Activated effector memory CD4-positive, alpha-beta T cell treated with Interleukin-2 at 50 U/mL for 16 hours (primary cell): ENCODE measurements around the gene TMEM235.

Experiments
- DNase-seq: peaks from one replicate; pipeline ENCODE4 v3.0.0-alpha.2; 2020

Gene TMEM235

GRCh38 chr17:78230996-78231935 lies at the start of gene TMEM235:
Gene TMEM235, plus strand, starts transcription at chr17:78231631. Its CDS starts 393 bp downstream, at chr17:78232024.
- DNase-seq, result no peak

DNA sequence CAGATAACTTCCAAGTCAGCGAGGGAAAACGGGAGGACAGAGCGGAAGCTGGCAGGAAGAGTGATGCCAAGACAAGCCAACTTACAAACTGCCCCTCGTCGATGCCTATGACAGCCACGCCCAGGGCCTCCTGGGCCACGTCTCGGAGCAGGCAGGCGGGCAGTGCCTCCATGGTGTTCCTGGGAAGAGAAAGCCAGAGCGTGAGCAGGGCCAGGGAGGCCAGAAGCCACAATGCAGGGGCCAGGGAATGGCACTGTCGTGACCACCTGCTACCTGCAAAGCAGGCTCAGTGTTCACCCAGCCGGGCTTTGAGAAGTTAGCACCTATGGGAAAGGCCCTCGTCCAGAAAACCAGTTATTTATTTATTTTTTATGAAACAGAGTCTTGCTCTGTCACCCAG lies 48.9 kb upstream of the TMEM235 start:
- DNase-seq, result no peak

DNA sequence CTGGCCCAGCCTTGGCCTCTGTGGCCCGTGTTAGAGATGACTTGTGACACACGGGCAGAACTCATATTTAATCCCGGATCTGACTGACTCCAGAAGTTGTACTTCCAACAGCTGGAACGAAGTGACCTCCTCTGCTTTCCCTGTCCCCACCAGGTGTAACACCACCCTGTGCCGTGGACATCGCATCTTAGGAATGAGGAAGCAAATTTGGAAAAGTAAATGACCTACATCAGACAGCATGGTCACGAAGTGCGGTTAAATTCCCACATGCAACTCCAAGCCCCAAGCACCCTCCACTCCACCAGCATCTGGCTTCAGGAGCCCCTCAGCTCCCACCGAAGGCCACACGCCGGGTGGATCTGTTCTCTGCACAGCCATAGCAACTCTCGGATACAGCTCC lies 47.5 kb upstream of the TMEM235 start:
- DNase-seq, result no peak

DNA sequence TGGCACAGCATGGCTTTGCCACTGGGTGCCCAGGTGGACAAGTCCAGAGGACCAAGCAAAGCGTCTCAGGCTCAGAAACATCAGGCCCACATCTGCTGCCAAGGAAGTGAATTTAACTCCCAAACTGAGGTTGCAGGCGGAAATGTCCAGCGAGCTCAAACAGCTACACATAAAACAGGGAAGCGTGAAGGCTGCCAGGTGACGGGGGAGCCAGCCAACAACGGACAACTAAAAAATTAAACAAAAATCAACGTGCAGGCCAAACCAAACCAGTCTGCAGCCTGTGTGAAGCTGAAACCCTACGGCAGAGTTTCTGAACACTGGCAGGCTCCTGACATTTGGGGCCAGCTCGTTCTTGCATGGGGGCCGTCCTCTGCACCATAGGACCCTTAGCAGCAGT lies 47.1 kb upstream of the TMEM235 start:
- no peak for DNase-seq

GRCh38 chr17:78184868-78185267 lies 46.6 kb upstream of the TMEM235 start:
- no peak for DNase-seq

- no peak for DNase-seq
These were observed 45.3 kb upstream of the TMEM235 start for GRCh38 chr17:78185981-78186691.

DNA sequence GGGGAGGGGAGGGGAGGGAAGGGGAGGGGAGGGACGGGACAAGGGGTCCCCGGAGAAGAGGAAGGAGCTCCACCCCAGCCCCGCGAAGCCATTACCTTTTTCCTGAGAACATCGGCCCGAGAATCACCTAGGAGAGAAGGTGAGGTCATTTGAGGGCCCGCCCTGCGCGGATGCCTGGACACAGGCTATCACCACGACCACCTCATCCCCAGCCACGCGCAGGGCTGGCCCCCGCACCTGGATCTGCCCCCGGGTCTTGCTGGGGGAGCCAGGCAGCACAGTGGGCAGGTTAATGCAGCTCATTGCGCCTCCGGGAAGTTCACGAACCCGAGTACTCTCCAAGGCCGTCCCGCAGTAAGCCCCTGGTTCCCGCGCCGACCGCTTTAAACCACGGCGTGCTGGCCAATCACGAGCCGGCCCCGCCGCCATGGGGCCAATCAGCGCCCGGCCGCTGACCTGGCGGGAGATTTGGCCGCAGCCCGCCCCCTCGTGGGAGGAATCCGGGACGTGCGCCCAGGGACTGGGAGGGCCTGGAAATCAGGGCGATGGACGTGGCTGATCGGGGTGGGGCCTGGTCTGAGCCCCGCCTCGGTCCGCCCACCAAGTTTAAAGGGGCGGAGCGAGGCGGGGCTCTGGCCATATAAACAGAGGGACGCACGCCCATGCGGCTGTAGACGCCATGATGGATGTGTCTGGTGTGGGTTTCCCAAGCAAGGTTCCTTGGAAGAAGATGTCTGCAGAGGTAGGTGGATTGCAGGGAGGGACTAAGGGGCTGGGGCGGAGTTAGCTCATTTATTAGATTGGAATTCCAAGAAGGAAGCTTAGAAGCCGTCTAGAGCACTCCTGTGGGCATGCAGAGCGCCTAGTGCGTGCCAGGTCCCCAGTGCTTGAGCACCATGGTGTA lies 44.5 kb upstream of the TMEM235 start, which contains the start of the genes AFMID and TK1:
Gene AFMID, plus strand, starts transcription at position 671 of the 904 bp plus-strand sequence. Its CDS starts 9 bp downstream, at position 680.
Gene TK1, minus strand, starts transcription at position 361 of the 904 bp plus-strand sequence. Its CDS starts 58 bp downstream, at position 303.
- peak; percentile 75 for DNase-seq

DNA sequence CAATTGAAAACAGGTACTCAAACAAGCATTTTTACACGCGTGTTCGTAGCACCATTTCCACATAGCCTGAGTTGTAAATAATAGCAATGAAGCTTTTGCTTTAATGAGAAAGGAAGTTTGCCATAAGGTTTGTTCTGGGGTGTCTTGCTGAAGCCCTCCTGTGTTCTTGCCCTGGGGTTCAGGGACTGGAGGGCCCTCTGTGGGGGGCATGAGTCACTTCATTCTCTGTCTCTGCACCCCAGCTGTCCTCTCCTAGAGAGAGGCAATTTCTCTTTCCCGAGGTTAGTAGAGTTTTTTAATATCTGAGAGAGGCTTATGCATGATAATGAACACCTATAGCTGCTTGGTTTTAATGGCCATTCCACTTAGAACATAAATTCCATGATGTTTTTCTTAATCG lies 34.7 kb upstream of the TMEM235 start:
- DNase-seq, result no peak

DNA sequence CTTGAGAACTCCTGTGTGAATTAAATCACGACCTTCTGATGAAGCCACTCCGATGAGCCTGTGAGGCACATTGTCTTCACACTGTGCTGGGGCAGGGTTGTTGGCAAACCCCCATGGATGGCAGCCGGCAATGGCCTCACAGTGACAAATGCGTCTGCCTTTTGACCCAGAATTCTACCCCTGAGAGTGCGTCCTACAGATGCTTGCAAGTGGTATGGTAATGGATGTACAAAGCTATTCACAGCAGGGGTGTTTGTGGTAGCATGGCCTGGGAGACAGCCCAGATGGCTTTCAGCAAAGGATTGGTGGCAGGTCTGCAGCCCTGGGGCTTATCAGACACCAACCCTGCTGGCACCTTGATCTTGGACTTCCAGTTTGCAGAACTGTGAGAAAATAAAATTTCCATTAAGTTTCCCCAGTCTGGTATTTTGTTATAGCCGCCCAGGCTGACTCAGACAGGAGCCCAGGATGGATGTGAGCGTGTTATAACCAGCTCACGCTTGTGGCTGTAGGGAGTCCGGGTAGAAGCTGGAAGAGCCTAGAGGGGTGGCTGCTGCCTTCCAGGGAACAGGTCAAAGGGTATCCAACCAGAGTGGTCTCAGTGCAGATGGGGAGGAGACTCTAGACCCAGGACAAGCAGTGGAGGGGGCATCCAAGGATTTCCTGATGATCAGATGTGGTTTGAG lies 34.1 kb upstream of the TMEM235 start:
- DNase-seq, result no peak

DNA sequence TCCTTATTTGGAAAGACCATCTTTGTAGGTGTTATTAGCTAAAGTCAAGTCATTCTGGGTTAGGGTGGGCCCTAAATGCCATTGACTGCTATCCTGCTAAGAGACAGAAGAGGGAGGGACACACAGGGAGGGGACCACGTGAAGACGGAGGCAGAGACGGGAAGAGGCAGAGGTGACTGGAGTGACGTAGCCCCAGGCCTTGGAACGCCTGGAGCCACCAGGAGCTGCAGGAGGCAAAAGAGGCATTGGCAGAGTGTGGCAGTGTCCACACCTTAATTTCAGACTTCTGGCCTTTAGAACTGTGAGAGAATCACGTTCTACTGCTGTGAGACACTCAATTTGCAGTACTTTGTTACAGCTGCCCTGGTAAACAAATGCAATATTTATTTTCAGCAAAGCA lies 31.0 kb upstream of the TMEM235 start:
- no peak for DNase-seq

DNA sequence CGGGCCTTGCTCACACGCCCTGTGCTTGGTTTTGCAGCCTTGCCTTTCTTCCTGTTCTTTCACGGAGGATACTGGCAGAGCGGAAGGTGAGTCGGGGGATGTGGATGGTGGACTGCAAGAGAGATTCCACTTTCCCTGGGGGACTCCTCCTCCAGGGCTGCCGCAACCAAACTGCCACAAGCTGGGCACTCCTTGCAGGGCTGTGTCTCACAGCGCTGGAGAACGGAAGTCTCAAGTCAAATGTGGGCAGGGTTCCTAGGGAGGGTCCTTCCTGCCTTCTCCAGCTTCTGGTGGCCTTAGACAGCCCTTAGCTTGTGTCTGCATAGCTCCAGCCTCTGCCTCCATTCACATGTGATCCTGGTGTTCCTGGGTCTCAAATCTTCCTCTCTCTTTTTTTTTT lies 28.8 kb upstream of the TMEM235 start:
- DNase-seq, result no peak

- DNase-seq, result no peak
These were observed 26.9 kb upstream of the TMEM235 start for GRCh38 chr17:78204387-78205123.

DNA sequence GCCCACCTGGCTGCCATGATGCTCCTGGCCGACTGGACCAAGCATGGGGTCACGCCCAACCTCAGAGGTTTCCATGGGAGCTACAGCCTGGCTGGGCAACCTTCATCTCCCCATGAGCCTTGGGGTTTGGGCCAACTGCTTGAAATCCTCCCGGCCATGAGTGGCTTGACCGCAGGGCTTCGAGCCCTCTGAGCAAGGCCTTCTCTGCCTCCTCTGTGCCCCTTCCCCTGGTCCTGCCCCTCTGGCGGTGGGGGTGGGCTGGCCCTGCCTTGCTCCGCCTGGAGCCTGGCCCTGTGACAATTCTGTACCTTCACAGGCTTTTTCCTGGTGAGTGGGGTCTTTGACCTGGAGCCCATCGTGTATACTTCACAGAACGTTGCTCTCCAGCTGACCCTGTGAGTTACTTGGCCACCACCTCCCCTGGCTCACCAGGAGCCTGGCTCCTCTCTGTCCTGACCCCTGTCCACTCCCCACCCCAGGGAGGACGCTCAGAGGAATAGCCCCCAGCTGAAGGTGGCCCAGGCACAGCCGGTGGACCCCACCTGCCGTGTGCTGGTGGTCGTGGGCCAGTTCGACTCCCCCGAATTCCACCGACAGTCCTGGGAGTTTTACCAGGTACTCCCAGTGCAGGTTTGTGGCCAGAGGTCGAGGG lies 26.2 kb upstream of the TMEM235 start:
- no peak for DNase-seq

GRCh38 chr17:78206298-78206697 lies 25.1 kb upstream of the TMEM235 start:
- no peak for DNase-seq

DNA sequence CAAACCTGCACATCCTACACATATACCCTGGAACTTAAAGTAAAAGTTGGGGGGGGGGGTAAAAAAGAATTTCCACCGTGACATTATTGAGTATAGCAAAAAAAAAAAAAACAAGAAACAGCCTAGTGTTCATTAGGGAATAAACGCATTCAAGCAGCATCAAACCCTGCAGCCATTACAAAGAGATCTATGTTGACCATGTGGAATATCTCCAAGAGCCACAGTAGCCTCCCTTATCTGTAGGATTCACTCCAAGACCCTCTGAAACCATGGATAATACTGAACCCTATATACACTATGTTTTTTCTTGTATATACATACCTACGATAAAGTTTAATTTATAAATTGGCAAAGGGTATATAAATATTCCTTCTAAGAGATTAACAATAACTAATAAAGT lies 22.9 kb upstream of the TMEM235 start:
- no peak for DNase-seq

DNA sequence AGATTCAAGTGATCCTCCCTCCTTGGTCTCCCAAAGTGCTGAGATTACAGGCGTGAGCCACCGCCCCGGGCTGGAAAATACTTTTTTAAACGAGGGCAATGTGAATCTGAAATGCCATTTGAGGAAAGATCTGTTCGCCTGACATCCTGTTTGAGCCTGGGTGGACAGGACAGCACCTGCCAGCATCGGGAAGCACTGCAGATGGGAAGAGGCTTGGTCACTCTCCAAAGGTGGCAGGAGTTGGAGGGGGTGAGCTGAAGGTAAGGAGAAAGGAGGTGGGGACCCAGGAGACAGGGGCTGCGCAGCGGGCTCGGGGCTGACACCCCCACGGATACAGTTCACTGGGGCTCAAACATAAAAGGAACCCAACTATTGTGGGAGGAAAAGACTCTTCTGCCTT lies 21.3 kb upstream of the TMEM235 start:
- no peak for DNase-seq

- no peak for DNase-seq
These were observed 20.4 kb upstream of the TMEM235 start for GRCh38 chr17:78211032-78211431.

GRCh38 chr17:78214016-78214705 lies 17.3 kb upstream of the TMEM235 start, which contains the start of gene BIRC5:
Gene BIRC5, plus strand, starts transcription at chr17:78214253. Its CDS starts 64 bp downstream, at chr17:78214317.
- peak; percentile 81 for DNase-seq

DNA sequence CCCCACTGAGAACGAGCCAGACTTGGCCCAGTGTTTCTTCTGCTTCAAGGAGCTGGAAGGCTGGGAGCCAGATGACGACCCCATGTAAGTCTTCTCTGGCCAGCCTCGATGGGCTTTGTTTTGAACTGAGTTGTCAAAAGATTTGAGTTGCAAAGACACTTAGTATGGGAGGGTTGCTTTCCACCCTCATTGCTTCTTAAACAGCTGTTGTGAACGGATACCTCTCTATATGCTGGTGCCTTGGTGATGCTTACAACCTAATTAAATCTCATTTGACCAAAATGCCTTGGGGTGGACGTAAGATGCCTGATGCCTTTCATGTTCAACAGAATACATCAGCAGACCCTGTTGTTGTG lies 16.7 kb upstream of the TMEM235 start:
- no peak for DNase-seq
